Epithelial cell of proximal tubule (primary cell): ENCODE results near the gene TUSC7. TPM values are rescaled to one million over a fixed set of nuclear protein-coding genes. Genes with fewer than 3 reads are reported as not detected.

Source experiments
- DNase-seq: peaks from one replicate; pipeline ENCODE4 v3.0.0-alpha.2; 2011; ENCODE audit warnings: low read depth
- H3K4me3 ChIP-seq: 2 replicates; pipeline ENCODE4 v1.5.1; 2011; ENCODE audit warnings: low read depth, mild to moderate bottlenecking, low read length
- total RNA-seq: library from RNA; depleted of rRNA; stranded (reverse); fragments of >200 nt; gene quantifications from 2 replicates; pipeline ENCODE4 v1.2.3, GENCODE V29; 2015
- TF ChIP-seq, protein P1 (sequence below): conservative IDR thresholded peaks from 2 replicates; pipeline ENCODE4 v1.5.1; 2012; ENCODE audit warnings: low read depth, mild to moderate bottlenecking, low read length

TUSC7 gene
- total RNA-seq, 1 donor from 2014 or later: not detected

- TF ChIP-seq, protein P1, sequence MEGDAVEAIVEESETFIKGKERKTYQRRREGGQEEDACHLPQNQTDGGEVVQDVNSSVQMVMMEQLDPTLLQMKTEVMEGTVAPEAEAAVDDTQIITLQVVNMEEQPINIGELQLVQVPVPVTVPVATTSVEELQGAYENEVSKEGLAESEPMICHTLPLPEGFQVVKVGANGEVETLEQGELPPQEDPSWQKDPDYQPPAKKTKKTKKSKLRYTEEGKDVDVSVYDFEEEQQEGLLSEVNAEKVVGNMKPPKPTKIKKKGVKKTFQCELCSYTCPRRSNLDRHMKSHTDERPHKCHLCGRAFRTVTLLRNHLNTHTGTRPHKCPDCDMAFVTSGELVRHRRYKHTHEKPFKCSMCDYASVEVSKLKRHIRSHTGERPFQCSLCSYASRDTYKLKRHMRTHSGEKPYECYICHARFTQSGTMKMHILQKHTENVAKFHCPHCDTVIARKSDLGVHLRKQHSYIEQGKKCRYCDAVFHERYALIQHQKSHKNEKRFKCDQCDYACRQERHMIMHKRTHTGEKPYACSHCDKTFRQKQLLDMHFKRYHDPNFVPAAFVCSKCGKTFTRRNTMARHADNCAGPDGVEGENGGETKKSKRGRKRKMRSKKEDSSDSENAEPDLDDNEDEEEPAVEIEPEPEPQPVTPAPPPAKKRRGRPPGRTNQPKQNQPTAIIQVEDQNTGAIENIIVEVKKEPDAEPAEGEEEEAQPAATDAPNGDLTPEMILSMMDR: no peak
- DNase-seq: no peak
Observed at GRCh38 chr3:116678853-116679252, 30.7 kb upstream of the TUSC7 start.

GRCh38 chr3:116691041-116691440 lies 18.5 kb upstream of the TUSC7 start:
- no peak for DNase-seq
- TF ChIP-seq, protein P1: no peak
- no peak overlapping the region for H3K4me3 ChIP-seq

More at GRCh38 chr3:116678853-116679252, 30.7 kb upstream of the TUSC7 start:
- no peak overlapping the region for H3K4me3 ChIP-seq

- H3K4me3 ChIP-seq: no peak overlapping the region
- DNase-seq: no peak
- TF ChIP-seq, protein P1: no peak
Observed at GRCh38 chr3:116701070-116701469, 8.5 kb upstream of the TUSC7 start.

GRCh38 chr3:116702334-116702733 lies 7.2 kb upstream of the TUSC7 start:
- no peak for DNase-seq
- TF ChIP-seq, protein P1: no peak
- no peak overlapping the region for H3K4me3 ChIP-seq

DNA sequence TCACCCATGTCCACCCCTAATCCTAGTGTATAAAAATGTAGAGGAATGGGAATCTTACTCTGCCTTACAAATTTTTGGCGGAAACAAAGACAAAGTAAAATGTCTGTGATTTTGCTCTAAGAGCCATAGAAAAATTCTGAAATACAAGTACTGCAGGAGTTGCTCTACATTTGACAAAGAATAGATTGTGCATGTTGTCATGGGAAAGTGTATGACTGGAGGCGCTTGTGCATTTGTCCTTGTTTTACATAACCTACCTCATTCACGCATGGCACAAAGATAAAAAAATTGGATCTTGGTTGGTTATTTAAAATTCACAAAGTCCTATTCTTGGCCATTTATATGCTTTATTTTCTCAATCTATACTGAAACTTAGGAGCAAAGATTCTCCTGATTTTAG lies 2.0 kb upstream of the TUSC7 start:
- no peak for DNase-seq
- TF ChIP-seq, protein P1: no peak
- no peak overlapping the region for H3K4me3 ChIP-seq

DNA sequence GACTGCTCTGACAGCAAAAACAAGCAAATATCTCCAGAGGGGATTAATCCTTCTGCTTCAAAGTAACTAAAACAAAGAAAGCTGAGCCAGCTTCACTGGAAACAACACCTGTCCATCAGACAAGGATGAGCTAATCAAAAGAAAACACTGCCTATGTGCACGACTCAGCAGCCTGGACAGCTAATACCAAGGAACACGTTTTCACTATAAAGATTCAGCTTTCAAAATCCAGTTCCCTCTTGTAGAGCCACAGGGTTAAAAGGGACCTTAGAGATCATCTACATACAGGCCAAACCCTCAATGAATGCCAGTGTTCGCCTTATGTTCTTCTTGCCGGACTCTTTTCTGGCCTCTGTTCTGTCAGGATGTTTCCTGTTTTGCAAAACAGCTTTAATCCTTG lies 6.9 kb downstream of the TUSC7 start:
- TF ChIP-seq, protein P1: no peak
- DNase-seq: no peak
- no peak overlapping the region for H3K4me3 ChIP-seq

DNA sequence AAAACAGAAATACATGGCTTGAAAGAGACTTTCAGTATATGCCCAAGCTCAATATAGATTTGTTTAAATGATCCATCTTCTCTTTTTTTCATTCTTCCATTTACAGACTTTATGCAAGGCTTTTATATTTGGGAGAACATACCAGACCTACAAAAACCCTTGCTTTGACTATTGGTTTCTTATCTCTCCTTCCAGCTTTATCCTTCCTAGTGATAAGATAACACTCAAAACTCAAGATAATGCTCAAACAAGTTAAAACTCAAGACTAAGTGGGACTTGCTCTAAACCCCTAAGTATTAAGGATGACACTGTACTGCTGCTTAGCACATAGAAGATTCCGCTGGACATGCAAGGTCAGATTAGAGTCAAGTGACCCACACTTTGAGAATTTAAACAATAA lies 8.0 kb downstream of the TUSC7 start:
- H3K4me3 ChIP-seq: no peak overlapping the region
- DNase-seq: no peak
- TF ChIP-seq, protein P1: no peak
